ENCODE measurements around the gene VAV3.

Gene VAV3

DNA sequence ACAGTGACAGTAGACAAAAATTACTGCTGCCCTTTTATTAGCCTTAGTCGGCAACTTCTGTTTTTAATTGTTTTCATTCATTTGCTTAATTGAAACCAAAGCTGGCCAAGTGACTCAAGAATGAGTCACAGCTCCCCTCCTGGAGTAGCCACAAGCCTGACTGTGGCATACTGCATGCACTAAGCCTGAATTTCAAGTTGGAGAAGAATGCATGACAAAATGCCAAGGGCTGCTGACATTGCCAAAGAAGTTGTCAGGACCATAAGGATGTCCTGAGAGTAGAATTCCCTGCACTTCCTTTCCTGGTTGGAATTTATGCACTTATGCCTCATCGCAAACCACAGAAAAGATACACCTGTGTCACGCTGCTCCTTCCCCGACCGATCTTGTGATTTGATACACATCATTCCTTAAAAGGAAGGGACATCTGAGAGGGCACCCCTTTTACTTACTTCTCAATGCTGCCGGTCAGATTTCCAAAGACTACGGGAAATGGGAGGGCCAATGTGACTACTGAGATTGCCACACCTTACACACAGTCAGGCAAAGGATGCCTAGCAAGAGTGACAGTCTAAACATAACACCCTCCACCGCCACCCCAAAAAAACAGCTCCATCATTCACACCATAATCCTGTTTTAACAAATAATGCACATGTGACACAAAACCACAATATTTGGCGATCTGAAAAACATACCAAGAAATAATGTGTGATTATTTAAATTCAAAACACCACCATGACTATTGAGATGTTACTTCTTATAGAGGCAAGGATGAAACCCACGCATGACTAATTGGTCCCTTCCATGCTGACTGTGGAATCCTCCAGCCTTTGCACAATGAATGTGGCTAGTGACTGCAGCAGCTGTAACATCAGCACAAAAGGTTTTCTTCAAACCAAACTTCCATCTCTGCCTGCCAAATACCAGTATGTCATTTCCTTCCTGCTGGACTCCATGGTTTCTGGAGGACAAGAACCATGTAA, 28.2 kb downstream of the VAV3 start:
- DNase-seq (ENCODE audit: low read depth in 2 of 2) = no peak

DNA sequence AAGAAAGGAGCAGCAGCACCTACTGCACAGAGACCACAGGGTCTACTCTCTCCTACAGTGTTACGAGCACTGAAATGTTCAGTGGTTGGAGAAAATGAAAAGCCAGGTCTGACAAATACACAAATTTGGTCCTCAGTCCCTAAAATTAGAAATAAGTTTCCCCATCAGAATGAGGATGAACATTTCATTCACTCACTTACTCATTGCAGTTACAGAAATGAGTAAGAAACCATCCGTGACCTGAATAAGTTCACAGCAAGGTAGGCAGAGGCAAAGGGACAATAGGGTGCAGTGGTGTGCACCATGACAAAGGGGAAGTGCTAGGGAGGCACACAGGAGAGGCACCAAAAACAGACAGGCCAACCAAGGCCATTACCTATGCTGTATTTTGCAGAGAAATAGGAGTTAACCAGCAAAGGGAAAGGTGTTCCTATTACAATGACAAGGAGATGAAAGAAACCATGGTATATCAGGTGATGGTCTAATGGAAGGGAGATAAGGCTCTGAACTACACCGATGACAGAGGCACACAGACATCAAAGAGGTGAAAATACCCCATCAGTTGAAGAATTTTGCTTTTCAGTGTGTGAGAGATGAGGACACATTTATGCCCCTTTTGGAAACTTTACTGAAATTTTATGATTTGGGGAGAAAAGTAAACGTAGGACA, 29.4 kb downstream of the VAV3 start:
- no peak for DNase-seq (ENCODE audit: low read depth in 2 of 2)

DNA sequence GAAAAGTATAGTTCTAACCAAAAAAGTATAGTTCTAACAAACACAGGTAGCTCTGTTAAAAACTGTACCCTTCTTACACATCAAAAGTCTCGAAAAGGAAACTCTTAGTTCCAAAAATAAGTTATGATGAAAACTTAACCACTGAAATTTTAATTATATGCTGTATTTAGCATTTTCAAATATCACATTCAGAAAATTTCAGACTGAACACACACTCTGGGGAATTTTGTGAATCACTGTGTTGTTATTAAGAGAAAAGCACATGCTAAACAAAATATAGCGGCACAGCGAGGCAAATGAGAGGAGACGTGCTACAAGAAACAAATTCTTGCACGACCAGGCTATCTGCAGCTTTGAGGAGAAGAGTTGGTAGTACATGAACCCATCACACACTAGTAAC, 30.4 kb downstream of the VAV3 start:
- no peak for DNase-seq (ENCODE audit: low read depth in 2 of 2)

DNA sequence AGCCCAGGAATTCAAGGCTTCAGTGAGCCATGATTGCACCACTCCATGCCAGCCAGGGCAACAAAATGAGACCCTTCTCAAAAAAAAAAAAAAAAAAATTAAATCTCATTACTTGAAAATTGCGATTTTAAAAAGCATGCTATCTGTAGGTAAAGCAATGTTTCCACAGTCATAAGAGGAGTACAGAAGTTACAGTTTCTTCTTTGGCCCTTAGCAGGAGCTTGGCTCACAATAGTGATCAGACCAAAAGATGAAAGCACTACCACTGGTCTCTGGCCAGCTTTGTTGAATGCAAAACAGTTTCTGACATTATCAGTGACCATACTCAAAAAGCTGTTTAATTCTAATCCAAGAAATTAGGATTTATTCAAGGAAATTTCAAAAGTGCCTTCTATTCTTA, 31.2 kb downstream of the VAV3 start:
- no peak for DNase-seq (ENCODE audit: low read depth in 2 of 2)

DNA sequence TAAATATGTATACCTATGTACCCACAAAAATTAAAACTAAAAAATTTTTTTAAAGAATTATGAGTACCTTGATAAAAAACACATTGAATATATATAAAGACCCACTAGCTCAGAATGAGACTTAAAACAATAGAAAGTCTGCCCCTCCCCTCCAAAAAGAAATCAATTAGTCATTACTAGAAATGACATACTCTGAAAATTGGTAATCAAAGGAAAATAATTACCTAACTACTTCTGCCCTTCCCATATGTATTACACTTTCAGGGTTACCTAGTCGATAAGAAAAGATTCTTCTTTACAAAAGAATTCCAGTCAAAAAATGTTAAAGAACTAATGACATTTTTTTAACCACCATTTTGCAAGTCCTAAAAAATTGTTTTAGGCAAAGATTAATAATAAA, 34.7 kb downstream of the VAV3 start:
- DNase-seq (ENCODE audit: low read depth in 2 of 2) = no peak

DNA sequence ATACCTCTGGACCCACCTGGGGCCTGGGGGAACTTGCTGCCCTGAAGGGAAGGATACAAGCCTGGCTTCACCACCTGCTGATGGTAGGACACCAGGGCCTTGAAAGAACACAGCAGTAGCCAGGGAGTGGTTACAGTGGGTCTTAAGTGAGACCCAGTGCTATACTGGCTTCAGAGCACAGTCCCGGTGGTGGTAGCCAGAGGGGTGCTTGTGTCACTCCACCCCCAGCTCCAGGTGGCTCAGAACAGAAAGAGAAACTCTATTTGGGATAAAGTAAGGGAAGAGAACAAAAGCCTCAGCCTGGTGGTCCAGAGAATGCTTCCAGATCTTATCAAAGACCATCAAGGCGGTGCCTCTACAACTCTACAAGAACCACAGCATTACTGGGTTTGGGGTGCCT, 37.2 kb downstream of the VAV3 start:
- DNase-seq (ENCODE audit: low read depth in 2 of 2) = no peak

DNA sequence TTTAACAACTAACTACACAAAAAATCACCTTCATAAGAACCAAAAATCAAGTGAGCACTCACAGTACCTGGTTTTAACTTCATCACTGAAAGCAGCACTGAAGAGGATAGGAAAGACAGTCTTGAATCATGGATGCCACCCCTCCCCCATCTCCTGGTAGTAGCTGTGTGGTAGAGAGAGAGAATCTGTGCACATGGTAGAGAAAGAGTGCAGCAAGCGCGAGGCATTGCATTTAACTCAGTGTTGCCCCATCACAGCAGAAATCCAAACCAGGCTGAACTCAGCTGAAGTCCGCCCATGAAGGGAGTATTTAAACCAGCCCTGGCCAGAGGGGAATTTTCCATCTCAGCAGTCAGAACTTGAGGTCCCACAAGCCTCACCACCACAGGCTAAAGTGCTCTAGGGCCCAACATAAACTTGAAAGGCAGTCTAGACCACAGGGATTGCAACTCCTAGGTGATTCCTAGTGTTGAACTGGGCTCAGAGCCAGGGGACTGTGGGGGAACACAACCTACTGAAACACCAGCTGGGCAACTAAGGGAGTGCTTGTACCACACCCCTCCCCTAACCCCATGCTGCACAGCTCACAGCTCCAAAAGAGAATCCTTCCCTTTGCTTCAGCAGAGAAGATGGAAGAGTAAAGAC, 38.4 kb downstream of the VAV3 start:
- no peak for DNase-seq (ENCODE audit: low read depth in 2 of 2)

DNA sequence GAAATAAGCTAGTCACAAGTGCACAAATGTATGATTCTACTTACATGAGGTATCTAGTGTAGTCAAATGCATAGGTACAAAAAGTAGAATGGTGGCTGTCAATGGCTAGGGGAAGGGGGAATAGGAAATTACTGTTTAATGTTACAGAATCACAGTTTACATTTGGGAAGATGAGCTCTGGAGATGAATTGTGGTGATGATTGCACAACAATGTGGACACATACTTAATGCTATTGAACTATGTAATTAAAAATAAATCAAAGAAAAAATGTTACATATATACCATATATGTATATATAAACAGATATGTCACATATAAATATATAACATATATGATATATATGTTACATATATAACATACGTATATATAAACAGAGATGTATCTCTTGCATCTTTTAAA, 39.4 kb downstream of the VAV3 start:
- no peak for DNase-seq (ENCODE audit: low read depth in 2 of 2)

DNA sequence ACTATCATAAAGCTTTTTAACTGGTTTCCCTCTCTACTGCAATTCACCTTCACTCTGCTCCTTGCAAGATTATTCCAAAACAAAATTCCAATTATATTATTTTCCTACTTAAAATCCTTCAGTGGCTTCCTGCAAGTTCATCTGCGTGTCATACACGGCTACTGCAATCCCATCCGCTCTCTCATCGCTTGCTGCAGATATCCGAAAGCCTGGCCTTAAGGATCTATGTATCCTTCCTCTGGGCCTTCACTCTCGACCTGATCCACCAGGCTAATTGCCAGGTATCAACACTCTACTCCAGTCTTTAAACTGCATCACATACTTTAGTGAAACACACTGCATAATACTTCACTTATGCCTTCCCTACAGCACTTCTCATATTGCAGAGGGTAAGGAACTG, 44.0 kb downstream of the VAV3 start:
- no peak for DNase-seq (ENCODE audit: low read depth in 2 of 2)

DNA sequence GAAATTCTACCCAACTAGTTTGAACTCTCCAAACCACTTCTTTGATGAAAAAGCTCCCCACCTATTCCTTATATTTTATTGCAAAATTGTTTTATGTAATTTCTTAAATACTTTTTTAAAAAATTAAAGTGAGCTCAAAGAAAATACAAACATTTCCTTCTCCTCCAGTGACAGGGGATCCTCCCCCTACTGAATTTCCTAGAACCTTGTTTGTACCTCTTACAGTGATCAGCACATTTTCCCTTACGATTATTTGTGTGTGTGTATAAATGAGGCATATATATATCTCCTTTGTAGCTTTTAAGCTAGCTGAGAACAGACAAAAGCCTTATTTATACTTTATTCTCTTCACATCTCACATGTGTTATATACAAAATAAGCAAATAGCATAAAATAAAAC, 44.4 kb downstream of the VAV3 start:
- no peak for DNase-seq (ENCODE audit: low read depth in 2 of 2)

DNA sequence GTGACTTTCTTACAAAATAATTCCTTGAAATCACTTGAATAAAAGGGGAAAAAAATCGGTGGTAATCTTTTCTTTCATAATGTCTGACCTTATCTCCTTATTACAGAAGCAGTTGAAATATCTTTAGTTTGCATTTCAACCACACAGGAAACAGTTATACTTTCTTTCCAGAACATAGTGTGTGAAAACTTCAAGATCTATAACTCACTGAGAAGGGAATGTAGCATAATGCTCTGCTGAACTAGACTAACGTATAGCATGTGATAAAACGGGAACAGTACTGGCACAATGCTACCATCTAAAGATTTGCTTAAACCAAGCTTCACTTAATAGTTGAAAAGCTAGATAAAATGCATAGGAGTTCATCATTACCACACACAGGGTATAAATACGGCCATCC, 45.0 kb downstream of the VAV3 start:
- no peak for DNase-seq (ENCODE audit: low read depth in 2 of 2)

DNA sequence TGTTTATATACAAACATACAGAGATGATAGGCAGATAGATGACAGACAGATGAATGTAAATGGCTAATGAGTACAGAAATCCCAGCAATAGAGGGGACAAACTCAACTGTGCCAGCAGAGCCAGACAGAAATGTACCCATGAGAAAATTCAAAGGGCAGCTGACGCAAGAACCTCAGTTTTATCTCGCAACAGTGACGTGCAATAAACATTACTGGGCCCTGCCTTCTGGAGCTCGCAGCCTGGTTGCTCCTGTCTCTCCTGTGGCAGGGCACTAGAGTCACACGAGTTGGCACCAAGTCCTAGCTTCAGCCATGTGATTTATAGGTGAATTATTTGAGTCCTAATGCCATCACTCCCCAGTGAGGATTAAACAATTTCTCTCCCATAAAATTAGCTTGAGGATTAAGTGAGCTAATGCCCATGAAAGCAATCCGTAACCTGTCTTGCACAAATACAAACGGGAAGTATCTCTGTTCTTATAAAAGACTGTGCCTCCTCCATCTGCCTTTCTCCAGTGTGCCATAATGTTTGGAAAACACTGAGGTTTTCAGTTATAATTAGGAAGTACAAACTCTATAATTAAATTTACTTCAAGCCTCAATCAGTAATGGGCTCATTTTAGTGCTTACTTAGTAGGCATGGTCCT, 50.7 kb downstream of the VAV3 start:
- DNase-seq (ENCODE audit: low read depth in 2 of 2) = no peak

DNA sequence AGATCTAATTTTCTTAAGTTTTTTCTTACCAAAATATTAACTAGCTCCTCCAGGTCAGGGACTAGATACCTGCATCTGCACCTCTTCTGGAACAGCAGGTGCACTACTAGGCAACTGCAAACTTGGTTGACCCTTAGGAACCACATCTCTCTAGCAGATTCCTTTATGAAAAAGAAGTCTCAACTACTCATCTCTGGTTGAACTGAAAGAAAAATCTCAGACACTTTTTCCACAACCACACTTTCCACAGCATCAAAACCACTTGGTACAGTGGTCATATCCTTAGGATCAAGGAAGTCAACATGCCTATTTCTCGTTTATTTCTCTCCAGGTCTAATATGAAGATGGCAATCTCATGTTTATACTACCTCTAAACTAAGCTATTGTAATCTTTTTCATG, 52.3 kb downstream of the VAV3 start:
- no peak for DNase-seq (ENCODE audit: low read depth in 2 of 2)

DNA sequence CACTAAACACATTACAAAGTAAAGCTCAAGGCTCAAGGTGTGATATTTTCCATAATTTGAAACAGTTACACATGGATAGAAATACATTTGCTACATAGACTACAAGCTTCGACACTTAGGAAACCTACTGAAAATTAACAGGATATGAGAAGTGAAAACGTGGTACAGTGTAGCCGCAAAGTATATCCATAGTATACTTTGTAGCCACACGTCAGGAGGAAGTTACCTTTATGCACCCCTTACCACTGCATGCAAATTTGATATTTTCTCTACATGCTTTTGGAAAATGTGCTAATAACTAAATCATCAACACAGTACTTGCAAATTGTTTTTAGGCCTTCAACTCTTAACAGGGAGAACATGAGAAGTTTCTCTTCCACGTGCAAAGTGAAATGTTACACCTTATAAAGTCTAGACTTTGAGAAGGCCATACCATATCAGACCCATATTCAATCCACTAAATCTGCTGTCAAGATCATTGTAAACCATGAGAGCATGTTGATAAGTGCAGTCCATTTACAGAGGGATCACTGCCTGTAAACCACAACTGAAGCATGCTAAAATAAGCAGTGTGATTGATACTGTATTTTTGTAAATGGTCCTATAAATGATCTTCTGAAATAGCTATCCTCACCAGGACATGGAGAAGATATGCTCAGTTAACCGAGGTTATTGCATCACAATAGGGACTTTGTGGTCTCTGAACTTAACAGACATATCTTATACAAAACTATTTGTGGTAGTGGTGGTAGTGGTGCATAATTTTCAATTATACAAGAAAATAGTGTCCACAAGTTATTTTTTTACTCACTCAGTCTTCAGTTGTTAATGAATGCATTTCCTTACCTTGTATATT, 64.7 kb downstream of the VAV3 start:
- DNase-seq (ENCODE audit: low read depth in 2 of 2) = no peak

DNA sequence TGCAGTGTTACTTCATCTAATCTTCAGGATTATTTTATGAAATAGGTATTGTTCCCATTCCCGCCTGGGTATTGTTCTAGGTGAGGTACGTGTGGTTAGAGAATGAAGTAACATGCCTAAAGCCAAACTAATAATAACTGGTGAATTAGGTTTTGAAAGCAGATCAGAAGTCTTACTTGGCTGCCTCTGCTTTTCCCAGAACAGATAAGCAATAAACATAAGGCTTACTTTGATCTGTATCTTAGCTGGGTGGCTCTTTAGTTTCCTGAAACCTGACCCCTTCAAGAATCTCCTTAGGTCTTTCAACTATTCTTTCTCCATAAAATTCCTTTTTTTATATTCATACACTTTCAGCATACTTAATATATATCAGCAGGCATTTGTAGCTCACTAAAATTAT, 65.3 kb downstream of the VAV3 start:
- DNase-seq (ENCODE audit: low read depth in 2 of 2) = no peak

DNA sequence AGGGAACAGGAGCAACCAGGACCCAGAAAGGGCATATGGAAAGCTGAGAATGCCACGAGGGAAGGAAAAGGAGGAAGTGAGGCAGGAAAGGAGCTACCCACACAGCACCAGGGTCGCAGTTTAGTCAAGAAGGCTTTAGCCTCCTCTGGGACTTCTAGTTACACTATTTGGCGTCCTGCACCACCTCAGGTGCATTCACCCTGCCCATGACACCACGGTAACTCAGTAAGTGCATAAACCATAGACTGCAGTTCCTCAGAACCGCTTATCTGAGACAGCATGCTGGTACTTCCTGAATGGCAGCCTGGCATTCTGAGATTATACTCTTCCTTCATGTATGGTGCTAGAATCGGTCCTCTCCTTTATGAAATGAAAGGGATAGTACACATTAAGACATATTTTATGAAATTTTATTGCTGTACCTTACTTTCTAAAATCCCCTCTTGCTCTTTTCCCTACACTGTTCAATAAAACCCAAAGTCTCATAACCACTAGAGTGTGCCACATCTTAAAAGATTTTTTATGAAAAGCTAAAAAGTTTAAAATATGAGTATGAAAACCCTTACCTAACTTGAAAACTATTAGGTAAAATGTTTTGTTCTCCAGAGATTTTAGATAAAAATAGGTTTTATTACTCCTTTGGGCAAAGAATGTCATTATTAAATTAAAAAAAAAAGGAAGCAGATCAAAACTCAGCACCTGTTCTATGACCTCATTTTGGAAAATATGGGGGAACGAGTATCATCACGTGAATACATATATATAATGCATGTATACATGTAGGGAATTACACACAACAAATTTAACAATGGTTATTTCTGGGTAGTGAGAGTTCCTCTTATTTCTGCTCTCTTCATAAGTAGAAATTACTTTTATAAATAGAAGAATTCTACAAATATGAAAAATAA, 67.3 kb downstream of the VAV3 start:
- DNase-seq (ENCODE audit: low read depth in 2 of 2) = no peak

DNA sequence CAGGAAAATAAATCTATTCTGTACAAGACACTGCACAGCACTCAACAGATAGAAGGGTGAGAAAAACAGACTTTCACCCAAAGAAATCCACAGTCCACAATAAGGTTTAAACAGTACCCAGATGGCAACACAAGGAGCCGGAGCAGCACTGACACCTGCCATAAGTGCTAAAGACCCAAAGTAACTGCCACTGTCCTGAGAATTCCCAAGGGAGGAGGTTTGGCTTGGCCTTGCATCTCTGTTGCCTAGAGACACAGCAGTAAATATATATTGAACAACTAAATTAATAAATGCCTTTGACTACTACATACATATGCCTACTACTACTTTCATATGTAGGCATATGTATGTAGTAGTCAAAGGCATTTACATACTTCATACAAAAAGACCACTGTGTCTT, 68.0 kb downstream of the VAV3 start:
- no peak for DNase-seq (ENCODE audit: low read depth in 2 of 2)

DNA sequence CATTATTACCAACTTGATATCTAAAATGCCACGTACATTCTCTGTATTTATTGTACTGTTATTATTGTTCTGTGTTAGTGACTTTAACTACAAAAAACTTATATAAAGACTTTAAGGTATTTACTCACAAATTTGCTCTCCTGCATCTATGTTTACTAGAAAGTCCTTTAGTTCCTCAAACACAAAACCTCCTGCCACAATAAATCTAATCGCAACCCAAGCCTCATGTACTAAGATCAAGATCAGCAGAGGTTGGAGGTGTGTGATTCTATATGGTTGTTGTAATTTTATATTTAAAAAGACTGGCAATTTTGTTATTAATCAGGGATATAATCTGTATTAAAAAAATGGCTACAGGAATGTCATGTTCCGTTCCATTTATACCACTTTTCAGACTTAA, 68.6 kb downstream of the VAV3 start:
- no peak for DNase-seq (ENCODE audit: low read depth in 2 of 2)

DNA sequence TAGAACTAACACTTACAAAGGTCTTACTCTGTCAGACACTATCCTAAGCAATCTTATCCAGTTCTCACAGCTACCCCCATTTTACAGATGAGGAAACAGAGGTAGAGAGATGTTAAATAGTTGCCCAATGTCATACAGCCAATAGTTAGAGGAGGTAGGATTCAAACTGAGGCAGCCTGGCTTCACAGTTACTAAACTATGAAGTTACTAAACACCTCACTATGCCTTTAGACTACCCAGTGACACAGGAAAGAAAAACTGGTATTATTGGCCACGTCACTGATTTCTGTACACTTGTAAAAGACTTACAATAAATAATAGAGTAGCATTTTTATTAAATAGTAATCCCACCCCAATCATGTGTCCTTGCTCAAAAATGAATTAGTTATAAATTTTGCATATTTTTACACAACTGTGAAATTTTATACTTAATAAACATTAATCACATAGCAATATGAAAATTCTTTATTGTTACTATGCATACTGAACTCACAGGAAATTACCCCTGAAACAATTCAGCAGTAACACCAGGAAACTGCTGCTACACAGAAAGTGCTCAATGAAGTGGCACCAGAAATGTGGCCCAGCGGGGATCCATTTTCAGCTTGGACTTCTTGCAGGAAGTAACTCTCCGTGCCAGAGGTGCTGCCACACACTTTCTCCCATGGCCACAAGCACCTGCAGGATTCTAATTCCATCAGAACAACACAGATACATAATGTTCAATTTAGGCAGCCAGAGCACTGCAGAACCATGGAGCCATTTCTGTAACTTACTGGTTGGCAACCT, 69.4 kb downstream of the VAV3 start:
- DNase-seq (ENCODE audit: low read depth in 2 of 2) = no peak

Data from stimulated activated CD8-positive, alpha-beta memory T cell treated with anti-CD3 and anti-CD28 coated beads, Interleukin-2, amount 100 ng/mL, for 1 hour (primary cell).